SH-SY5Y (cell line): ENCODE results near the gene CDH4.

Experiments used
- GATA2 ChIP-seq: IDR thresholded peaks from 2 replicates; pipeline ENCODE4 v1.6.1; 2011; ENCODE audit warnings: mild to moderate bottlenecking, low read depth, low read length
- GATA3 ChIP-seq: IDR thresholded peaks from 2 replicates; pipeline ENCODE4 v1.6.1; 2011; ENCODE audit warnings: low read depth, mild to moderate bottlenecking, low read length, moderate library complexity

CDH4 gene

GRCh38 chr20:61862881-61863280, 610.8 kb downstream of the CDH4 start:
- TF ChIP-seq GATA2 (no peak), GATA3 (no peak)

- no peak for TF ChIP-seq GATA3
- TF ChIP-seq GATA2: no peak
Observed at GRCh38 chr20:61864481-61864880, 612.4 kb downstream of the CDH4 start.

- TF ChIP-seq GATA3: no peak
- TF ChIP-seq GATA2: no peak
Observed at GRCh38 chr20:61865353-61865752, 613.3 kb downstream of the CDH4 start.

GRCh38 chr20:61866165-61866564, 614.1 kb downstream of the CDH4 start:
- TF ChIP-seq GATA2 (no peak), GATA3 (no peak)

GRCh38 chr20:61868006-61868405, 615.9 kb downstream of the CDH4 start:
- TF ChIP-seq GATA2 (no peak), GATA3 (no peak)

GRCh38 chr20:61868466-61869090, 616.5 kb downstream of the CDH4 start:
- TF ChIP-seq GATA2 (no peak), GATA3 (no peak)

GRCh38 chr20:61869750-61870507, 617.9 kb downstream of the CDH4 start:
- TF ChIP-seq GATA2 (no peak), GATA3 (no peak)

- no peak for TF ChIP-seq GATA3
- no peak for TF ChIP-seq GATA2
Observed at GRCh38 chr20:61871160-61871559, 619.1 kb downstream of the CDH4 start.

- TF ChIP-seq GATA3: no peak
- no peak for TF ChIP-seq GATA2
Observed at GRCh38 chr20:61871913-61872312, 619.9 kb downstream of the CDH4 start.

- TF ChIP-seq GATA3: no peak
- no peak for TF ChIP-seq GATA2
Observed at GRCh38 chr20:61872371-61872900, 620.4 kb downstream of the CDH4 start.

GRCh38 chr20:61873651-61874420, 621.8 kb downstream of the CDH4 start:
- TF ChIP-seq GATA3: no peak
- TF ChIP-seq GATA2: no peak

GRCh38 chr20:61874421-61875068, 622.5 kb downstream of the CDH4 start:
- TF ChIP-seq GATA3 (no peak), GATA2 (no peak)

GRCh38 chr20:61875221-61875885, 623.3 kb downstream of the CDH4 start:
- no peak for TF ChIP-seq GATA3
- TF ChIP-seq GATA2: no peak
